IMR-90 (cell line): ENCODE data around the gene NKAIN2. TPM values are rescaled to one million over a fixed set of nuclear protein-coding genes. Genes with fewer than 3 reads are reported as not detected.

ENCODE experiments used
- ATAC-seq: fragments of 200-7000 bp; cut with Tn5 transposase; 2 replicates; pipeline ENCODE4 v1.9.1; 2020; ENCODE audit warnings: low read depth, mild to moderate bottlenecking, moderate library complexity
- BruUV-seq: library from RNA; stranded (reverse); fragments of 400-500 nt; replicated peaks from 2 replicates; lab custom pipeline; 2021; lab: Mats Ljungman, UMichigan
- CTCF ChIA-PET: fragments of 300-600 bp; formaldehyde crosslinking; extraction: SDS; loops from one replicate; lab custom pipeline; 2021; ENCODE audit warnings: antibody characterized with exemption; lab: Yijun Ruan, JAX
- POLR2A ChIA-PET: fragments of 300-600 bp; sonication (Branson Sonifier 250); formaldehyde crosslinking; loops from one replicate; lab custom pipeline; 2022; ENCODE audit warnings: antibody characterized with exemption; ENCODE audit not compliant: unreplicated experiment; lab: Charles Lee
- DNase-seq: peaks from one replicate; pipeline ENCODE4 v3.0.0; 2013
- H2AFZ ChIP-seq: replicated peaks from 2 replicates; pipeline ENCODE3; 2013; ENCODE audit warnings: low read length, mild to moderate bottlenecking; ENCODE audit not compliant: poor library complexity
- H2AK5ac ChIP-seq: 2 replicates; pipeline ENCODE4 v1.6.1; 2013; ENCODE audit warnings: low read depth, low read length, inconsistent platforms
- H2AK9ac ChIP-seq: replicated peaks from 2 replicates; pipeline ENCODE3; 2013; ENCODE audit warnings: mild to moderate bottlenecking, low read depth, low read length, moderate library complexity; ENCODE audit not compliant: poor library complexity
- H2BK120ac ChIP-seq: 2 replicates; pipeline ENCODE4 v1.6.1; 2013; ENCODE audit warnings: low read depth, low read length, inconsistent platforms
- H2BK15ac ChIP-seq: 3 replicates; pipeline ENCODE4 v1.6.1; 2013; ENCODE audit warnings: low read depth, low read length, inconsistent platforms
- H2BK20ac ChIP-seq: 2 replicates; pipeline ENCODE4 v1.6.1; 2013; ENCODE audit warnings: low read depth, mild to moderate bottlenecking, inconsistent platforms, low read length, moderate library complexity
- H2BK5ac ChIP-seq: 2 replicates; pipeline ENCODE4 v1.6.1; 2013; ENCODE audit warnings: mild to moderate bottlenecking, low read depth, low read length, inconsistent platforms; ENCODE audit not compliant: poor library complexity, severe bottlenecking
- H3K14ac ChIP-seq: replicated peaks from 2 replicates; pipeline ENCODE4 v1.6.1; 2013; ENCODE audit warnings: low read depth, low read length, inconsistent platforms
- H3K18ac ChIP-seq: 2 replicates; pipeline ENCODE4 v1.6.1; 2013; ENCODE audit warnings: low read depth, low read length, control low read depth
- H3K23ac ChIP-seq: 2 replicates; pipeline ENCODE4 v1.6.1; 2013; ENCODE audit warnings: low read depth, low read length, inconsistent platforms
- H3K27ac ChIP-seq: 2 replicates; pipeline ENCODE4 v1.5.1; 2013; ENCODE audit warnings: mild to moderate bottlenecking, control low read depth, low read length; ENCODE audit not compliant: insufficient read depth
- H3K27me3 ChIP-seq: 2 replicates; pipeline ENCODE4 v1.6.1; 2013; ENCODE audit warnings: low read length; ENCODE audit not compliant: control insufficient read depth, insufficient read depth
- H3K36me3 ChIP-seq: 2 replicates; pipeline ENCODE4 v1.6.1; 2013; ENCODE audit warnings: low read length, mixed read lengths; ENCODE audit not compliant: control insufficient read depth, insufficient read depth
- H3K4ac ChIP-seq: 2 replicates; pipeline ENCODE4 v1.6.1; 2013; ENCODE audit warnings: low read depth, low read length, inconsistent platforms
- H3K4me1 ChIP-seq: 2 replicates; pipeline ENCODE4 v1.6.1; 2013; ENCODE audit warnings: low read length, mixed read lengths; ENCODE audit not compliant: control insufficient read depth, insufficient read depth
- H3K4me2 ChIP-seq: 2 replicates; pipeline ENCODE4 v1.6.1; 2013; ENCODE audit warnings: low read depth, mild to moderate bottlenecking, control low read depth, low read length, moderate library complexity
- H3K4me3 ChIP-seq: 2 replicates; pipeline ENCODE4 v1.5.1; 2013; ENCODE audit warnings: low read depth, mild to moderate bottlenecking, control low read depth, low read length, moderate library complexity; ENCODE audit not compliant: insufficient read depth
- H3K56ac ChIP-seq: 2 replicates; pipeline ENCODE4 v1.6.1; 2013; ENCODE audit warnings: low read length, inconsistent platforms; ENCODE audit not compliant: insufficient read depth; ENCODE audit errors: extremely low read depth
- H3K79me1 ChIP-seq, 2 experiments: 2 replicates each; pipeline ENCODE4 v1.6.1; 2013; ENCODE audit warnings: low read length in 2 of 2, inconsistent platforms in 1 of 2, low read depth in 1 of 2
- H3K9ac ChIP-seq: 2 replicates; pipeline ENCODE4 v1.6.1; 2013; ENCODE audit warnings: low read depth, low read length, control low read depth
- H3K9me1 ChIP-seq: 2 replicates; pipeline ENCODE4 v1.6.1; 2013; ENCODE audit warnings: low read length, inconsistent platforms; ENCODE audit not compliant: insufficient read depth
- H3K9me3 ChIP-seq: 2 replicates; pipeline ENCODE4 v1.6.1; 2013; ENCODE audit warnings: low read length; ENCODE audit not compliant: control insufficient read depth, insufficient read depth
- H4K20me1 ChIP-seq: 2 replicates; pipeline ENCODE4 v1.6.1; 2013; ENCODE audit warnings: low read length, inconsistent platforms; ENCODE audit not compliant: insufficient read depth
- H4K5ac ChIP-seq: 2 replicates; pipeline ENCODE4 v1.6.1; 2013; ENCODE audit warnings: mild to moderate bottlenecking, low read depth, low read length, control low read depth
- H4K8ac ChIP-seq, 2 experiments: 2 replicates each; pipeline ENCODE4 v1.6.1; 2013; ENCODE audit warnings: low read depth in 2 of 2, low read length in 2 of 2, control low read depth in 1 of 2, inconsistent platforms in 1 of 2
- H4K91ac ChIP-seq: 2 replicates; pipeline ENCODE4 v1.6.1; 2013; ENCODE audit warnings: low read depth, low read length, inconsistent platforms; ENCODE audit not compliant: insufficient read depth
- BHLHE40 ChIP-seq: fragments of 150-350 bp; IDR thresholded peaks from 2 replicates; pipeline ENCODE4 v1.6.1; 2016; ENCODE audit warnings: mild to moderate bottlenecking, low read depth, low read length
- CEBPB ChIP-seq: IDR thresholded peaks from 2 replicates; pipeline ENCODE4 v1.6.1; 2012; ENCODE audit warnings: low read depth, low read length, improper control_type of control experiment
- CHD1 ChIP-seq: IDR thresholded peaks from 2 replicates; pipeline ENCODE4 v1.6.1; 2012; ENCODE audit warnings: low read depth, low read length, improper control_type of control experiment
- CTCF ChIP-seq: conservative IDR thresholded peaks from 2 replicates; pipeline ENCODE4 v1.5.1; 2012; ENCODE audit warnings: mild to moderate bottlenecking, low read depth, low read length, improper control_type of control experiment
- ELK1 ChIP-seq: fragments of 150-350 bp; IDR thresholded peaks from 2 replicates; pipeline ENCODE4 v1.6.1; 2016; ENCODE audit warnings: low read depth, mild to moderate bottlenecking, low read length, moderate library complexity, borderline replicate concordance
- FOS ChIP-seq: fragments of 150-350 bp; IDR thresholded peaks from 2 replicates; pipeline ENCODE4 v1.6.1; 2016; ENCODE audit warnings: low read depth, low read length
- MAFK ChIP-seq: IDR thresholded peaks from 2 replicates; pipeline ENCODE4 v1.6.1; 2012; ENCODE audit warnings: low read depth, low read length, improper control_type of control experiment
- MAZ ChIP-seq: IDR thresholded peaks from 2 replicates; pipeline ENCODE4 v1.6.1; 2012; ENCODE audit warnings: low read depth, mild to moderate bottlenecking, low read length, improper control_type of control experiment, moderate library complexity, borderline replicate concordance
- MXI1 ChIP-seq: IDR thresholded peaks from 2 replicates; pipeline ENCODE4 v1.6.1; 2012; ENCODE audit warnings: low read depth, mild to moderate bottlenecking, low read length, moderate library complexity, borderline replicate concordance
- NFE2L2 ChIP-seq: fragments of 150-350 bp; IDR thresholded peaks from 2 replicates; pipeline ENCODE4 v1.6.1; 2016; ENCODE audit warnings: low read depth, mild to moderate bottlenecking, low read length
- POLR2A ChIP-seq: IDR thresholded peaks from 2 replicates; pipeline ENCODE4 v1.6.1; 2012; ENCODE audit warnings: mild to moderate bottlenecking, low read depth, low read length
- RAD21 ChIP-seq: IDR thresholded peaks from 2 replicates; pipeline ENCODE4 v1.6.1; 2012; ENCODE audit warnings: low read length, improper control_type of control experiment
- RCOR1 ChIP-seq: IDR thresholded peaks from 2 replicates; pipeline ENCODE4 v1.6.1; 2012; ENCODE audit warnings: mild to moderate bottlenecking, low read length, improper control_type of control experiment; ENCODE audit not compliant: insufficient replicate concordance
- RFX5 ChIP-seq: IDR thresholded peaks from 2 replicates; pipeline ENCODE4 v1.8.0; 2012; ENCODE audit warnings: low read depth, mild to moderate bottlenecking, low read length, moderate library complexity
- SMC3 ChIP-seq: fragments of 150-350 bp; IDR thresholded peaks from 2 replicates; pipeline ENCODE4 v1.6.1; 2016; ENCODE audit warnings: low read depth, mild to moderate bottlenecking, antibody characterized with exemption, low read length, moderate library complexity
- USF2 ChIP-seq: fragments of 150-350 bp; IDR thresholded peaks from 2 replicates; pipeline ENCODE4 v1.6.1; 2017; ENCODE audit warnings: mild to moderate bottlenecking, antibody characterized with exemption, low read length, low read depth
- WGBS, 2 experiments: methylation state at CpG; one replicate each; pipeline versions ENCODE4 v1.1.5 to v1.1.7; 2013; ENCODE audit warnings: missing lambda C conversion rate in 2 of 2; ENCODE audit not compliant: insufficient read length in 1 of 2; ENCODE audit errors: extremely low coverage in 2 of 2; 5-methylcytosine and 5-hydroxymethylcytosine counted together
- dilution Hi-C: fragments of 300-500 bp; cut with HindIII; formaldehyde crosslinking; loops from one replicate; pipeline ENCODE4 v1.14.3; 2018; ENCODE audit warnings: low sequenced_read_pairs; ENCODE audit not compliant: unreplicated experiment
- in situ Hi-C: fragments of 300-500 bp; cut with MboI; formaldehyde crosslinking; loops from 3 replicates; pipeline ENCODE4 v1.14.3; 2019; ENCODE audit warnings: low sequenced_read_pairs, inconsistent platforms, mixed read lengths
- intact Hi-C: fragments of 100-400 bp; cut with micrococcal nuclease; formaldehyde crosslinking; loops from 2 replicates; pipeline ENCODE4 v1.10.0; 2022
- polyA plus RNA-seq, 3 experiments: library from polyadenylated mRNA; depleted of rRNA; stranded (reverse); fragments of >200 nt; gene quantifications; 2 replicates each; pipeline ENCODE4 v1.2.3, GENCODE V29; 2012; ENCODE audit warnings: low replicate concordance in 1 of 3
- total RNA-seq: library from RNA; depleted of rRNA; stranded (reverse); fragments of >200 nt; gene quantifications from 2 replicates; pipeline ENCODE4 v1.2.3, GENCODE V29; 2012

Gene NKAIN2
- total and polyA plus RNA-seq, 2 of the 4 experiments (the other 2 are of a cell fraction) = not detected

- no peak overlapping the region for H3K27ac ChIP-seq
- no peak overlapping the region for H2BK120ac ChIP-seq
- ChIA-PET CTCF (no interaction called here), POLR2A (no interaction called here)
- H4K20me1 ChIP-seq = no peaks in the 10 kb centered on the region
- no TSS peak for BruUV-seq
- no peak overlapping the region for H4K91ac ChIP-seq
- no peaks in the 10 kb centered on the region for H3K9me1 ChIP-seq
- H4K5ac ChIP-seq = no peak overlapping the region
- DNase-seq (no peak), ATAC-seq (no peak)
- WGBS, 2 experiments = no CpG with 5 or more reads among the region's 4 CpGs
- H3K18ac ChIP-seq = no peak overlapping the region
- no peaks in the 10 kb centered on the region for H3K4me1 ChIP-seq
- no peak overlapping the region for H3K23ac ChIP-seq
- no peak overlapping the region for H2BK5ac ChIP-seq
- no peaks in the 10 kb centered on the region for H3K27me3 ChIP-seq
- H3K4me3 ChIP-seq = no peak overlapping the region
- H3K56ac ChIP-seq = no peak overlapping the region
- no peak overlapping the region for H3K9ac ChIP-seq
- intact Hi-C loops (no loop called here), dilution Hi-C loops (no loop called here), in situ Hi-C loops (no loop called here)
- H2AK5ac ChIP-seq = no peak overlapping the region
- TF ChIP-seq NFE2L2 = no peak
- TF ChIP-seq USF2 = no peak
- no peak for TF ChIP-seq BHLHE40
- TF ChIP-seq RCOR1 = no peak
- no peak for TF ChIP-seq POLR2A
- no peak for TF ChIP-seq MXI1
- TF ChIP-seq CTCF = no peak
- no peak for TF ChIP-seq MAFK
- TF ChIP-seq FOS = no peak
- no peak for TF ChIP-seq MAZ
- no peak for TF ChIP-seq CHD1
- TF ChIP-seq RAD21 = no peak
- TF ChIP-seq RFX5 = no peak
- no peak for TF ChIP-seq ELK1
- no peak for TF ChIP-seq CEBPB
- TF ChIP-seq SMC3 = no peak
- no peaks in the 10 kb centered on the region for H3K36me3 ChIP-seq
- H3K79me1 ChIP-seq = no peaks in the 10 kb centered on the region
- no peak overlapping the region for H3K4me2 ChIP-seq
- no peak overlapping the region for H2AK9ac ChIP-seq
- no peak overlapping the region for H3K14ac ChIP-seq
- H3K9me3 ChIP-seq = no peaks in the 10 kb centered on the region
- H2AFZ ChIP-seq = no peak overlapping the region
- H3K4ac ChIP-seq = no peak overlapping the region
- H2BK15ac ChIP-seq = no peak overlapping the region
- no peak overlapping the region for H2BK20ac ChIP-seq
- no peak overlapping the region for H4K8ac ChIP-seq
Measured at GRCh38 chr6:124640432-124640831, 836.8 kb downstream of the NKAIN2 start.
